Thoracic aorta (tissue), 2 donors: ENCODE results near the gene ANKRD6. TPM values are rescaled to one million over a fixed set of nuclear protein-coding genes. Genes with fewer than 3 reads are reported as not detected.

Source experiments
- total RNA-seq, 2 donors: library from RNA; depleted of rRNA; stranded (reverse); fragments of >200 nt; gene quantifications; one replicate each; pipeline versions ENCODE4 v1.1.0 to v1.2.3, GENCODE V29; 2016

The ANKRD6 gene
- total RNA-seq, 2 donors from 2014 or later = 35.3 to 91.9 TPM

Other genes with a start within 250 kb of the ANKRD6 start
- gene GABRR1, start 215.8 kb upstream of the ANKRD6 start, total RNA-seq = 1 to 10 TPM in 1 of 2 donors, not detected in 1; 5.4 TPM
- 1 to 10 TPM in 1 of 2 donors, not detected in 1; 2.0 TPM for gene GABRR2, start 117.9 kb upstream of the ANKRD6 start, total RNA-seq
- gene UBE2J1, start 80.4 kb upstream of the ANKRD6 start, total RNA-seq = 10 to 100 TPM; 33.2 to 58.5 TPM
- 10 to 100 TPM; 11.0 to 25.8 TPM for gene RRAGD, start 20.9 kb upstream of the ANKRD6 start, total RNA-seq
- gene LYRM2, start 205.6 kb downstream of the ANKRD6 start, total RNA-seq = 10 to 100 TPM; 12.9 to 18.1 TPM